ENCODE data around the gene OPTN.

DNA sequence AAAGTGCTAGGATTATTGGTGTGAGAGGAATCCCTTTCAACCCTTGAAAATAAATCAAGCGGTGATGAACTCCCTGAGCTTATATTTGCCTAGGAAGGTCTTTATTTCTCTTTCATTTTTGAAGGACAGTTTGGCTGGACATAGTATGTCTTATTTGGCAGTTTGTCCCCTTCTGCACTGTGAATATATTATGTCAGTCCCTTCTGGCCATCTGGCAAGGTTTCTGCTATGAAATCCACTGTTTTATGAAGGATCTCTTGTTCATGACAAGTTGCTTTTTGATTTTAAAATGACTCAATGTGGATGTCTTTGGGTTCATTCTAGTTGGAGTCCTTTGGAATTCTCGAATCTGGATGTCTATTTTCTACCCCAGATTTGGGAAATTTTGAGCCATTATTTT lies 39.7 kb downstream of the OPTN start:
- TF ChIP-seq POLR2A (IDR thresholded peaks at IDR 0.05) (no peak), CTCF (IDR thresholded peaks at IDR 0.05) (no peak), EP300 (IDR thresholded peaks at IDR 0.05) (no peak), POLR2AphosphoS5 (IDR thresholded peaks at IDR 0.05) (no peak)

Data from gastroesophageal sphincter (tissue), 3 donors.